Activated naive CD8-positive, alpha-beta T cell treated with anti-CD3 and anti-CD28 coated beads, Interleukin-2, amount 50 U/mL, for 24 hours (primary cell): ENCODE results near the gene TH.
A peak's percentile ranks its signal among the peaks of the same experiment; 100 is the strongest.

ENCODE experiments used
- ATAC-seq: fragments of 150-1000 bp; cut with Tn5 transposase; one replicate; pipeline ENCODE4 v1.10.0; 2021
- DNase-seq: peaks from one replicate; pipeline ENCODE4 v3.0.0; 2021
- H3K27ac Mint-ChIP-seq: one replicate; pipeline ENCODE4 v1.8.0; 2021; ENCODE audit warnings: mild to moderate bottlenecking, mixed read lengths
- H3K27me3 Mint-ChIP-seq: one replicate; pipeline ENCODE4 v1.8.0; 2021; ENCODE audit warnings: mixed read lengths
- H3K36me3 Mint-ChIP-seq: one replicate; pipeline ENCODE4 v1.8.0; 2021; ENCODE audit warnings: low read depth, mixed read lengths
- H3K4me1 Mint-ChIP-seq: one replicate; pipeline ENCODE4 v1.8.0; 2021; ENCODE audit warnings: mixed read lengths
- H3K4me3 Mint-ChIP-seq: one replicate; pipeline ENCODE4 v1.8.0; 2021; ENCODE audit warnings: mild to moderate bottlenecking, moderate library complexity, mixed read lengths
- H3K9me3 Mint-ChIP-seq: one replicate; pipeline ENCODE4 v1.8.0; 2021; ENCODE audit warnings: mixed read lengths

The TH gene

GRCh38 chr11:2168286-2169004 lies 3.2 kb downstream of the TH start:
- no peak overlapping the region for H3K4me3 Mint-ChIP-seq
- no peaks in the 10 kb centered on the region for H3K4me1 Mint-ChIP-seq
- no peak for DNase-seq
- no peak for ATAC-seq
- no peak overlapping the region for H3K27ac Mint-ChIP-seq
- no peaks in the 10 kb centered on the region for H3K36me3 Mint-ChIP-seq
- no peaks in the 10 kb centered on the region for H3K27me3 Mint-ChIP-seq
- no peaks in the 10 kb centered on the region for H3K9me3 Mint-ChIP-seq

GRCh38 chr11:2167141-2168045 lies 4.2 kb downstream of the TH start:
- no peak for ATAC-seq
- H3K27me3 Mint-ChIP-seq: no peaks in the 10 kb centered on the region
- no peaks in the 10 kb centered on the region for H3K4me1 Mint-ChIP-seq
- no peaks in the 10 kb centered on the region for H3K9me3 Mint-ChIP-seq
- DNase-seq: no peak
- no peak overlapping the region for H3K4me3 Mint-ChIP-seq
- H3K27ac Mint-ChIP-seq: no peak overlapping the region
- H3K36me3 Mint-ChIP-seq: no peaks in the 10 kb centered on the region

- H3K27ac Mint-ChIP-seq: no peak overlapping the region
- H3K4me1 Mint-ChIP-seq: no peaks in the 10 kb centered on the region
- ATAC-seq (peak; percentile 45), DNase-seq (peak; percentile 67)
- no peaks in the 10 kb centered on the region for H3K9me3 Mint-ChIP-seq
- no peaks in the 10 kb centered on the region for H3K27me3 Mint-ChIP-seq
- H3K36me3 Mint-ChIP-seq: no peaks in the 10 kb centered on the region
- no peak overlapping the region for H3K4me3 Mint-ChIP-seq
These were observed 5.3 kb downstream of the TH start for GRCh38 chr11:2166091-2166851.

GRCh38 chr11:2165571-2165970 lies 6.0 kb downstream of the TH start:
- no peak overlapping the region for H3K27ac Mint-ChIP-seq
- H3K4me1 Mint-ChIP-seq: no peaks in the 10 kb centered on the region
- H3K36me3 Mint-ChIP-seq: no peaks in the 10 kb centered on the region
- no peaks in the 10 kb centered on the region for H3K27me3 Mint-ChIP-seq
- no peaks in the 10 kb centered on the region for H3K9me3 Mint-ChIP-seq
- DNase-seq: no peak
- ATAC-seq: no peak
- no peak overlapping the region for H3K4me3 Mint-ChIP-seq

- Mint-ChIP-seq H3K36me3 (no peaks in the 10 kb centered on the region), H3K4me3 (no peak overlapping the region), H3K4me1 (no peaks in the 10 kb centered on the region), H3K27ac (no peak overlapping the region), H3K27me3 (no peaks in the 10 kb centered on the region), H3K9me3 (no peaks in the 10 kb centered on the region)
- DNase-seq: no peak
- ATAC-seq: no peak
These were observed 6.6 kb downstream of the TH start for GRCh38 chr11:2164861-2165555.

GRCh38 chr11:2164081-2164480 lies 7.5 kb downstream of the TH start:
- H3K27me3 Mint-ChIP-seq: no peaks in the 10 kb centered on the region
- DNase-seq: no peak
- H3K27ac Mint-ChIP-seq: no peak overlapping the region
- no peak for ATAC-seq
- no peaks in the 10 kb centered on the region for H3K9me3 Mint-ChIP-seq
- H3K4me1 Mint-ChIP-seq: no peaks in the 10 kb centered on the region
- H3K36me3 Mint-ChIP-seq: no peaks in the 10 kb centered on the region
- H3K4me3 Mint-ChIP-seq: no peak overlapping the region

- DNase-seq: no peak
- Mint-ChIP-seq H3K9me3 (no peaks in the 10 kb centered on the region), H3K4me1 (no peaks in the 10 kb centered on the region), H3K27ac (no peak overlapping the region), H3K4me3 (no peak overlapping the region), H3K27me3 (no peaks in the 10 kb centered on the region), H3K36me3 (no peaks in the 10 kb centered on the region)
- no peak for ATAC-seq
These were observed 8.1 kb downstream of the TH start for GRCh38 chr11:2163428-2163978.

- H3K9me3 Mint-ChIP-seq: no peaks in the 10 kb centered on the region
- no peaks in the 10 kb centered on the region for H3K27me3 Mint-ChIP-seq
- no peak within 1 kb of the TSS for H3K27ac Mint-ChIP-seq
- H3K4me1 Mint-ChIP-seq: no peaks in the 10 kb centered on the region
- H3K4me3 Mint-ChIP-seq: no peak within 1 kb of the TSS
- no peak for ATAC-seq
- DNase-seq: no peak
- H3K36me3 Mint-ChIP-seq: no peaks in the 10 kb centered on the region
These were observed 10.8 kb downstream of the TH start, which contains the start of gene INS for GRCh38 chr11:2160736-2161259. INS (minus strand) TSS chr11:2161209; CDS start chr11:2160971, 238 bp downstream.

GRCh38 chr11:2159536-2160413 lies 11.8 kb downstream of the TH start:
- Mint-ChIP-seq H3K4me1 (no peaks in the 10 kb centered on the region), H3K27ac (no peak overlapping the region), H3K4me3 (no peak overlapping the region), H3K36me3 (no peaks in the 10 kb centered on the region), H3K9me3 (no peaks in the 10 kb centered on the region), H3K27me3 (no peaks in the 10 kb centered on the region)
- DNase-seq: no peak
- no peak for ATAC-seq

- Mint-ChIP-seq H3K4me1 (no peaks in the 10 kb centered on the region), H3K27ac (no peak overlapping the region), H3K36me3 (no peaks in the 10 kb centered on the region), H3K9me3 (no peaks in the 10 kb centered on the region), H3K4me3 (no peak overlapping the region), H3K27me3 (no peaks in the 10 kb centered on the region)
- DNase-seq (no peak), ATAC-seq (no peak)
These were observed 12.6 kb downstream of the TH start for GRCh38 chr11:2158966-2159365.

- ATAC-seq (no peak), DNase-seq (no peak)
- H3K4me1 Mint-ChIP-seq: no peaks in the 10 kb centered on the region
- no peak overlapping the region for H3K27ac Mint-ChIP-seq
- no peaks in the 10 kb centered on the region for H3K36me3 Mint-ChIP-seq
- no peaks in the 10 kb centered on the region for H3K9me3 Mint-ChIP-seq
- no peaks in the 10 kb centered on the region for H3K27me3 Mint-ChIP-seq
- no peak overlapping the region for H3K4me3 Mint-ChIP-seq
These were observed 13.3 kb downstream of the TH start for GRCh38 chr11:2158296-2158737.

- Mint-ChIP-seq H3K27me3 (no peaks in the 10 kb centered on the region), H3K27ac (no peak overlapping the region), H3K4me1 (no peaks in the 10 kb centered on the region), H3K9me3 (no peaks in the 10 kb centered on the region), H3K36me3 (no peaks in the 10 kb centered on the region), H3K4me3 (no peak overlapping the region)
- ATAC-seq: no peak
- no peak for DNase-seq
These were observed 14.1 kb downstream of the TH start for GRCh38 chr11:2157294-2158040.
